IPS DF 6.9 (cell line): ENCODE measurements around the gene SMIM26.
"Not testable (repeated sequence)": the region's sequence is repeated elsewhere in the genome, so short reads cannot be mapped to it uniquely, and the experiment has no call there.

Experiments used
- DNase-seq: peaks from one replicate; pipeline ENCODE4 v3.0.0-alpha.2; 2013; ENCODE audit warnings: low read depth, low spot score
- H3K27ac ChIP-seq: one replicate; pipeline ENCODE4 v1.5.1; 2013; ENCODE audit warnings: low read length, control low read depth
- H3K27me3 ChIP-seq: 2 replicates; pipeline ENCODE4 v1.6.1; 2013; ENCODE audit warnings: mild to moderate bottlenecking, low read length; ENCODE audit not compliant: control insufficient read depth, insufficient read depth
- H3K36me3 ChIP-seq: 2 replicates; pipeline ENCODE4 v1.6.1; 2013; ENCODE audit warnings: low read length; ENCODE audit not compliant: control insufficient read depth, insufficient read depth
- H3K4me1 ChIP-seq: 2 replicates; pipeline ENCODE4 v1.6.1; 2013; ENCODE audit warnings: low read length; ENCODE audit not compliant: control insufficient read depth, insufficient read depth
- H3K4me3 ChIP-seq: 2 replicates; pipeline ENCODE4 v1.5.1; 2013; ENCODE audit warnings: mild to moderate bottlenecking, low read length
- H3K9me3 ChIP-seq: 2 replicates; pipeline ENCODE4 v1.6.1; 2013; ENCODE audit warnings: low read length, inconsistent platforms; ENCODE audit not compliant: control insufficient read depth, insufficient read depth
- WGBS: extraction: QIAGEN DNeasy Blood & Tissue Kit; methylation state at CpG from one replicate; pipeline ENCODE4 v1.1.7; 2013; ENCODE audit warnings: mixed read lengths, missing lambda C conversion rate; ENCODE audit not compliant: insufficient read length, insufficient coverage; 5-methylcytosine and 5-hydroxymethylcytosine counted together

The SMIM26 gene

GRCh38 chr20:18566892-18567738, at the start of gene SMIM26:
SMIM26 (plus strand) TSS chr20:18567432; CDS start chr20:18567479, 47 bp downstream.
- WGBS = no CpG with 5 or more reads among the region's 51 CpGs
- H3K36me3 ChIP-seq = no peaks in the 10 kb centered on the region
- peak; percentile 82 for DNase-seq
- H3K4me1 ChIP-seq = no peaks in the 10 kb centered on the region
- no peaks in the 10 kb centered on the region for H3K27me3 ChIP-seq
- H3K27ac ChIP-seq = no peak within 1 kb of the TSS
- H3K9me3 ChIP-seq = no peaks in the 10 kb centered on the region
- H3K4me3 ChIP-seq = peak within 1 kb of the TSS; percentile 70; the same call in 1 of the 2 replicates

DNA sequence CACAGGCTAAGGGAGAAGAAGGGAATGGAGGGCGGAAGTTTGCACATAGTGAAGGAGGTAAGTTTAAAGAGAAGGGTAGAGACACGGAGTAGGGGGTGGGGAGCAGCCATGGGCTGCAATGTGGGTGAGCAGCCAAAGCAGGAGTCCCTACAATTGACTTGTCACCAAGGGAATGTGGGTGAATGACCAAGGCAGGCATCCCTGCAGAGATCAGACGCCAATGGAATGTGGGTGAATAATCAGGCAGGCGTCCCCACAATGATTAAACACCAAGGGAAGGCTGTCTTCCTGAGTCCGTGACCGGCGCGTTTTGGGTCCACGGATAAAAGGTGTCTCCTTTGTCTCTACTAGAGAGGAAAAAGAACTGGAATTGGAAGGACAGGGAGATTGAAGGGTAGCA, 45.2 kb upstream of the SMIM26 start:
- H3K27me3 ChIP-seq, DNase-seq, H3K4me3 ChIP-seq, H3K36me3 ChIP-seq, H3K9me3 ChIP-seq, H3K4me1 ChIP-seq, H3K27ac ChIP-seq: not testable (repeated sequence)
- no CpG with 5 or more reads among the region's 9 CpGs for WGBS

GRCh38 chr20:18523066-18523465, 44.2 kb upstream of the SMIM26 start:
- no peak overlapping the region for H3K4me3 ChIP-seq
- no peaks in the 10 kb centered on the region for H3K27me3 ChIP-seq
- peaks cover 14% of the 10 kb centered on the region; the same call in 1 of the 2 replicates for H3K36me3 ChIP-seq
- no peaks in the 10 kb centered on the region for H3K9me3 ChIP-seq
- no peaks in the 10 kb centered on the region for H3K4me1 ChIP-seq
- no peak for DNase-seq
- no peak overlapping the region for H3K27ac ChIP-seq
- no CpG with 5 or more reads among the region's 2 CpGs for WGBS

GRCh38 chr20:18524646-18525045, 42.6 kb upstream of the SMIM26 start:
- peaks cover 21% of the 10 kb centered on the region; the same call in 1 of the 2 replicates for H3K36me3 ChIP-seq
- H3K27ac ChIP-seq = no peak overlapping the region
- no peaks in the 10 kb centered on the region for H3K27me3 ChIP-seq
- no peaks in the 10 kb centered on the region for H3K4me1 ChIP-seq
- no peak for DNase-seq
- no peak overlapping the region for H3K4me3 ChIP-seq
- no peaks in the 10 kb centered on the region for H3K9me3 ChIP-seq
- WGBS = no CpG with 5 or more reads among the region's 1 CpG

DNA sequence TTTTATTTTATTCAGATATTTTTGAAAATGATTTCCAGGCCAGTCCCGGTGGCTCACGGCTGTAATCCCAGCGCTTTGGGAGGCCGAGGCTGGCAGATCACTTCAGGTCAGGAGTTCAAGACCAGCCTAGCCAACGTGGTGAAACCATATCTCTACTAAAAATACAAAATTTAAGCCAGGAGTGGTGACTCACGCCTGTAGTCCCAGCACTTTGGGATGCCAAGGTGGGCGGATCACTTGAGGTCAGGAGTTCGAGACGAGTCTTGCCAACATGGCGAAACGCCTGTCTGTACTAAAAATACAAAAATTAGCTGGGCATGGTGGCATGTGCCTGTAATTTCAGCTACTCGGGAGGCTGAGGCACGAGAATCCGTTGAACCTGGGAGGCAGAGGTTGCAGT, 40.5 kb upstream of the SMIM26 start:
- no CpG with 5 or more reads among the region's 14 CpGs for WGBS
- peaks cover 21% of the 10 kb centered on the region; the same call in 1 of the 2 replicates for H3K36me3 ChIP-seq
- H3K27me3 ChIP-seq, H3K4me3 ChIP-seq, DNase-seq, H3K4me1 ChIP-seq, H3K27ac ChIP-seq, H3K9me3 ChIP-seq: not testable (repeated sequence)

DNA sequence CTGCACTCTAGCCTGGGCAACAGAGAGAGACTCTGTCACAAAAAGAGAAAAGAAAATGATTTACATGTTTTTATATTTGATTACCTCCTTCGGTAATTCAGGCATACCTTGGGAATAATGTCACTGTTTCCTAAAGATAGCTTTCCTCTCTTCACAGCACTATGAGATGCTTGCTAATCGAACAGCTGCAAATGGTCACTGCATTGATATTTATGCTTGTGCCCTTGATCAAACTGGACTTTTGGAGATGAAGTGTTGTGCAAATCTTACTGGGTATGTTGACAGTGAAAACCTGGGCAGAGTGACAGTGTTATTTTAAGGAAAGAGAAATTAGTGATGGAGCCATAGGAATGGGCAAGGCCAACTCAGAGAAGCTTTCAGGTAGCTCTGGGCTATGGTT, 39.9 kb upstream of the SMIM26 start:
- Histone ChIP-seq H3K27ac (no peak overlapping the region), H3K4me1 (no peaks in the 10 kb centered on the region), H3K4me3 (no peak overlapping the region), H3K27me3 (no peaks in the 10 kb centered on the region), H3K9me3 (no peaks in the 10 kb centered on the region), H3K36me3 (peaks cover 21% of the 10 kb centered on the region; the same call in 1 of the 2 replicates)
- no CpG with 5 or more reads among the region's 2 CpGs for WGBS
- DNase-seq = no peak

GRCh38 chr20:18527836-18528235, 39.4 kb upstream of the SMIM26 start:
- H3K4me3 ChIP-seq = no peak overlapping the region
- peaks cover 26% of the 10 kb centered on the region for H3K36me3 ChIP-seq
- no peaks in the 10 kb centered on the region for H3K4me1 ChIP-seq
- no peaks in the 10 kb centered on the region for H3K27me3 ChIP-seq
- no peaks in the 10 kb centered on the region for H3K9me3 ChIP-seq
- WGBS = no CpG with 5 or more reads among the region's 2 CpGs
- no peak for DNase-seq
- H3K27ac ChIP-seq = no peak overlapping the region

- H3K27me3 ChIP-seq = no peaks in the 10 kb centered on the region
- DNase-seq = no peak
- no peaks in the 10 kb centered on the region for H3K4me1 ChIP-seq
- no peak overlapping the region for H3K4me3 ChIP-seq
- no peaks in the 10 kb centered on the region for H3K9me3 ChIP-seq
- no peak overlapping the region for H3K27ac ChIP-seq
- peaks cover 34% of the 10 kb centered on the region for H3K36me3 ChIP-seq
Observed at GRCh38 chr20:18529041-18529440, 38.2 kb upstream of the SMIM26 start.

DNA sequence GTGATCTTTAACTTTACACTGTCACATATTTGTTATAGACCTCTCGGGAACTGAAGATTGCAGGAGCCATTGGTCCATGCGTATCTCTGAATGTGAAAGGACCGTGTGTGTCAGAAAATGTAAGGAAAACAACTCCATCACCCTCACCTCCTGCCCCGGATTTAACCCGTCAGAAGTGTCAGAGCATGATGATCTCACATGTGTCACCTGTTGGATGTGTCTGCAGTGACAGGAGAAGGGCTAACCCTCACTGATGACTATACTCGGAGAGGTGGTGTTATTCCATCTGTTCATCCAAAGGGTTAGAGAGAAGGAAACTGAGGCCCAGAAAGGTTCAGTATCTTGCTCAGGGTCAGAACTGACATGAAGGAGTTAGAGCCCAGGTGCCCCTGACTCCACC, 34.6 kb upstream of the SMIM26 start:
- Histone ChIP-seq H3K4me1 (no peaks in the 10 kb centered on the region), H3K36me3 (peaks cover 27% of the 10 kb centered on the region), H3K27me3 (no peaks in the 10 kb centered on the region), H3K9me3 (no peaks in the 10 kb centered on the region), H3K4me3 (no peak overlapping the region), H3K27ac (no peak overlapping the region)
- no peak for DNase-seq
- WGBS = no CpG with 5 or more reads among the region's 6 CpGs

DNA sequence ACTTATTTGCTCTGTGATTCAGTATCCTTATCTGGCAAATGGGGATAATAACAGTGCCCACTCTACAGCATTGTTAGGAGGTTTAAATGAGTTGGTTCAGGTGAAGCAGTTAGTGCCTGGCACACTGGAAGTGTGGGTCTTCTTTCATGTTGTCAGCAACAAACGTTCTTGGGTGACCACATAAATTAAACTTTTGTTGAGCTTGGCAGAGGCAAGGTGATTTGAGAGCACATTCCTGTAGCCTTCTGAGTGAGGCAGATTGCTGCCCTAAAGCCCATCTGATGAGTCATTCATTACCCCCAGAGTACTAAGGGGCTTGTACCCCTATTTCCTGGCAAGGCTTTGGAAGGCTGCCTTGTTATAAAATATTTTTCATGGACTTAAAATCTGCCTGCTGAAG, 33.7 kb upstream of the SMIM26 start:
- no peak for DNase-seq
- no peaks in the 10 kb centered on the region for H3K9me3 ChIP-seq
- WGBS = no CpG with 5 or more reads among the region's 1 CpG
- H3K4me3 ChIP-seq = no peak overlapping the region
- H3K27me3 ChIP-seq = no peaks in the 10 kb centered on the region
- no peaks in the 10 kb centered on the region for H3K4me1 ChIP-seq
- no peak overlapping the region for H3K27ac ChIP-seq
- peaks cover 19% of the 10 kb centered on the region for H3K36me3 ChIP-seq
